ENCODE results near the gene MSH3. TPM values are rescaled to one million over a fixed set of nuclear protein-coding genes. Genes with fewer than 3 reads are reported as not detected.

MSH3 gene
- total RNA-seq, 1 donor: 15.8 TPM

DNA sequence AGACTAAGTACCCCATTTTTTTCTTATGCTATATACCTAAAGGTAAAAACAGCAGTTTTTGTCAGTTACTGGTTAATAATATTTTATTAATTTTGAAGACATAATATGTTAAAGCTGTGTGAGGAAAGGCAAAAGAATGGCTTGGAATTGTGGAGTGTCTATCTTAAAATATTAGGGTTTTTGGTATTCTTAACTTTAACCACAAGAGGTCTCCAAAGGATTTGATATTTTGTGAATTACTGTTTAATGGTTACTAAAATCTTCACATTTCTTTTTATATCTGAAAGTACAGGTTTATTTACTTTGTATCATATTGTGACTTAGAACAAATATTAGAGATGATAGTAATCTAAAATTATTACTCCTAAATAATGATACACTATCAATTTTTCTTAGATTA is 32.3 kb downstream of the MSH3 start:
- H3K9me3 ChIP-seq (ENCODE audit: low read depth, low read length): no peaks in the 10 kb centered on the region
- no peaks in the 10 kb centered on the region for H3K4me1 ChIP-seq (ENCODE audit: insufficient read depth, low read length)
- H3K27me3 ChIP-seq (ENCODE audit: insufficient read depth, low read length): no peaks in the 10 kb centered on the region
- H3K4me3 ChIP-seq (ENCODE audit: low read length): no peak overlapping the region

- Histone ChIP-seq H3K9me3 (ENCODE audit: low read depth, low read length) (no peaks in the 10 kb centered on the region), H3K4me3 (ENCODE audit: low read length) (no peak overlapping the region), H3K27me3 (ENCODE audit: insufficient read depth, low read length) (no peaks in the 10 kb centered on the region), H3K4me1 (ENCODE audit: insufficient read depth, low read length) (no peaks in the 10 kb centered on the region)
Measured at GRCh38 chr5:80688648-80689420, 34.4 kb downstream of the MSH3 start.

GRCh38 chr5:80689627-80690026 is 35.2 kb downstream of the MSH3 start:
- Histone ChIP-seq H3K4me1 (ENCODE audit: insufficient read depth, low read length) (no peaks in the 10 kb centered on the region), H3K27me3 (ENCODE audit: insufficient read depth, low read length) (no peaks in the 10 kb centered on the region), H3K4me3 (ENCODE audit: low read length) (no peak overlapping the region), H3K9me3 (ENCODE audit: low read depth, low read length) (no peaks in the 10 kb centered on the region)

DNA sequence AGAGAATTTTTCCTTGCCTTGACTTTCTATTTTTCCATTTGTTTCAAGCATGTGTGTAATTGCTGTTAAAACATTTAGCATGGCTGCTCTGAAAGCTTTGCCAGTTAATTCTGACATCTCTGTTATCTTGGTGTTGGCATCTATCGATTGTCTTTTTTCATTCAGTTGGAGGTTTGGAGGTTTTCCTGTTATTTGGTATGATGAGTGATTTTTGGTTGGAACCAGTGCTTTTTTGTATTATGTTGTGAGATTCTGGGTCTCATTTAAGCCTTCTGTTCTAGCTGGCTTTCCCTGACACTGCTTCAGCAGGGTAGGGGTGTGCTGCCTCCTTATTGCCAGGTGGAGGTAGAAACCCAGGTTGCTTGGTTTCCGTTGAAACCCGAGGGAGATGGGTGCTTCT is 41.2 kb downstream of the MSH3 start:
- Histone ChIP-seq H3K9me3 (ENCODE audit: low read depth, low read length) (no peaks in the 10 kb centered on the region), H3K4me1 (ENCODE audit: insufficient read depth, low read length) (no peaks in the 10 kb centered on the region), H3K27me3 (ENCODE audit: insufficient read depth, low read length) (no peaks in the 10 kb centered on the region), H3K4me3 (ENCODE audit: low read length) (no peak overlapping the region)

DNA sequence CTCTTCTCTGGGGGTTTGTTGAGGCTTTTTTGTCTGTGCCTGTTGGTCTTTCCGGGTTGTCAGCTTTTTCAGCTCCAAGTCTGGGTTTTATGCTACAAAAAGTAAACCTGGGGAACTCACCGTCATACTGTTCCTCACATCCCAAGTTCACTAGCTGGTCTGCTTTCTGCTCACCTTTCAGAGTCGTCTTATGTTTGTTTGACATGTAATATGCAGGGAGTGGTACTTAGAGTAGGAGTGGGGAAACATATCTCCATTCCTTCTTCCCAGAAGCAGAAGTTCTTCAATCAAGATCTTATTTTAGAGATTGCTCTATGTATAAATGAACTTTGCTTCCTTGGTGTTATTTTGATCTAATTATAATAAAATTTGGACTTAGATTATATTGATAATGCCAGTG is 42.0 kb downstream of the MSH3 start:
- no peaks in the 10 kb centered on the region for H3K4me1 ChIP-seq (ENCODE audit: insufficient read depth, low read length)
- H3K27me3 ChIP-seq (ENCODE audit: insufficient read depth, low read length): no peaks in the 10 kb centered on the region
- H3K9me3 ChIP-seq (ENCODE audit: low read depth, low read length): no peaks in the 10 kb centered on the region
- no peak overlapping the region for H3K4me3 ChIP-seq (ENCODE audit: low read length)

DNA sequence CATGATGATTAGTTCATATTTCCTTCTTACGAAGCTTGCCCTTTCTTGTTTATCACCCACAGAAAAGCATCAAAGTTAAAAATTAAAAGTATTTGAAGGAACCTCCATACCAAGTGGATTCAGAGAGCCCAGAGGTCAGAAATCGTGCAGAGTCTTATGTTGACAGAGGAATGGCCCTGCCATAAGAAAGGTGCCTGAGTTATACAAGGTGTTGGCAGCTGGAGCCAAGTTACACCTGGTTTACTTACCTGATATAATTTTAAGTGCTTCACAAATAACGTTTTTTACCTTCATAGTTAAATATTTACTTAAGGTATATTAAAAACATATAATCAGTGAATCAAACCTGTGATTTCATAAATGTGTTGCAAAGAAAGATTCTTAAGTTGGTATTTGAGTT is 42.6 kb downstream of the MSH3 start:
- Histone ChIP-seq H3K9me3 (ENCODE audit: low read depth, low read length) (no peaks in the 10 kb centered on the region), H3K4me3 (ENCODE audit: low read length) (no peak overlapping the region), H3K4me1 (ENCODE audit: insufficient read depth, low read length) (no peaks in the 10 kb centered on the region), H3K27me3 (ENCODE audit: insufficient read depth, low read length) (no peaks in the 10 kb centered on the region)

DNA sequence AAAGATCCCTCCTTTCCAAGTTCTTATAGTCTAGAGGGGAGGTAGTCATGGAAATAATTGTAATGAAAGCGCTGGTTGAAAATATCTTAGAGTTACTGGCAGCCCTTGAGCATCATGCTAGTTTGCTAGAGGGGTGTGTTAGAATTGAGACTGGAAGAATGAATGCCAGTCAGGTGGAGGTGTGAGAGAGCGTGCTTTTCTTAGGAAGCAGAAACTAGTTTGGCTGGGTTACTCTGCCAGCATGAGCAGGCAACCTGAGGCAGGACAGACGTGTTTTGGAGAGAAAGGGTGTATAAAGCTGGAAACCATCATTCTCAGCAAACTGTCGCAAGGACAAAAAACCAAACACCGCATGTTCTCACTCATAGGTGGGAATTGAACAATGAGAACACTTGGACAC is 43.9 kb downstream of the MSH3 start:
- H3K27me3 ChIP-seq (ENCODE audit: insufficient read depth, low read length): no peaks in the 10 kb centered on the region
- H3K4me3 ChIP-seq (ENCODE audit: low read length): no peak overlapping the region
- H3K4me1 ChIP-seq (ENCODE audit: insufficient read depth, low read length): peaks cover 2% of the 10 kb centered on the region
- no peaks in the 10 kb centered on the region for H3K9me3 ChIP-seq (ENCODE audit: low read depth, low read length)

- Histone ChIP-seq H3K27me3 (ENCODE audit: insufficient read depth, low read length) (no peaks in the 10 kb centered on the region), H3K4me1 (ENCODE audit: insufficient read depth, low read length) (peaks cover 9% of the 10 kb centered on the region), H3K4me3 (ENCODE audit: low read length) (no peak overlapping the region), H3K9me3 (ENCODE audit: low read depth, low read length) (no peaks in the 10 kb centered on the region)
Measured at GRCh38 chr5:80701597-80701996, 47.1 kb downstream of the MSH3 start.

- H3K9me3 ChIP-seq (ENCODE audit: low read depth, low read length): no peaks in the 10 kb centered on the region
- no peak overlapping the region for H3K4me3 ChIP-seq (ENCODE audit: low read length)
- H3K4me1 ChIP-seq (ENCODE audit: insufficient read depth, low read length): peaks cover 9% of the 10 kb centered on the region
- no peaks in the 10 kb centered on the region for H3K27me3 ChIP-seq (ENCODE audit: insufficient read depth, low read length)
Measured at GRCh38 chr5:80703291-80703690, 48.8 kb downstream of the MSH3 start.

GRCh38 chr5:80703747-80704146 is 49.3 kb downstream of the MSH3 start:
- no peaks in the 10 kb centered on the region for H3K9me3 ChIP-seq (ENCODE audit: low read depth, low read length)
- no peak overlapping the region for H3K4me3 ChIP-seq (ENCODE audit: low read length)
- no peaks in the 10 kb centered on the region for H3K27me3 ChIP-seq (ENCODE audit: insufficient read depth, low read length)
- H3K4me1 ChIP-seq (ENCODE audit: insufficient read depth, low read length): peaks cover 9% of the 10 kb centered on the region

DNA sequence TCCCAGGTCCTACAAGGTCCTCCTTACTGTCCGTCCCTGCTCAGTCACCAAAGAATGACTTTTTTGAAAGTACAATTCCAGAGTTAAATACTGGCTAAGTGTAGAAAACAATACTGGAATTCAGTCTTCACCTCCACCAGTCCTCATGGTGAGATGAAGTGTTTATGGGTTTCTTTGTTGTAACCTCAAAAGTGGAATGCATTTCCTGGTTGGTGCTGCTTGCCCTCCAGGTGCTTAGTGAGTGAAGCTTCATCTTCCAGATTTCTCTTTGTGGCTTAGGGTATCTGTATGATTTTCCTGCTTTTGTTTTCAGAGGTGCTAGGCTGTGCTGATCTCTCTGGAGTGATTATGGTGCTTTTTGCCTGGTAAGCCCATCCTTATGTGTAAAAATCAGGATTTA is 49.8 kb downstream of the MSH3 start:
- H3K27me3 ChIP-seq (ENCODE audit: insufficient read depth, low read length): no peaks in the 10 kb centered on the region
- no peak overlapping the region for H3K4me3 ChIP-seq (ENCODE audit: low read length)
- H3K9me3 ChIP-seq (ENCODE audit: low read depth, low read length): no peaks in the 10 kb centered on the region
- peaks cover 9% of the 10 kb centered on the region for H3K4me1 ChIP-seq (ENCODE audit: insufficient read depth, low read length)

DNA sequence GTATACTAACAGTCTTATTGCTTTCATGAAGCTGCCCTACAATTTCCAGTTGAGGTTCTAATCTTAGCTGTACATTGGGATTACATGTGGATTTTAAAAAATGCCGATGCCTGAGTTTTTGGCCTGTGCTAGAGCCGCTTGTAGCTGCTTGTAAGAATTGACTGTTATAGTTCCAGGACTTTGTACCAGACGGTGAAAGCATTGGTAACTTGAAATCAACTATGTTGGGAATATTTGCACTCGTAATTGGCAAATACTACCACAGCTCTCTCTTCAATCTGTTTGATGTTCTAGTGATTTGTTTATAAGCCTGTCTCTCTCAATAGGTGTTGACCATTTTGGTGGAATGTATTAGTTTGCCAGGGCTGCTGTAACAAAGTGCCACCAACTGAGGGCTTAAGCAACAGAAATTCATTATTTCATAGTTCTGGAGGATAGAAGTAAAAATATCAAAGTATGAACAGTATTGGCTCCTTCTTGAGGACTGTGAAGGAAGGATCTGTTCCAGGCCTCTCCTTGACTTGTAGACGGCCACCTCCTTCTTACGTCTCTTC is 50.8 kb downstream of the MSH3 start:
- Histone ChIP-seq H3K27me3 (ENCODE audit: insufficient read depth, low read length) (no peaks in the 10 kb centered on the region), H3K4me3 (ENCODE audit: low read length) (no peak overlapping the region), H3K4me1 (ENCODE audit: insufficient read depth, low read length) (peaks cover 9% of the 10 kb centered on the region), H3K9me3 (ENCODE audit: low read depth, low read length) (no peaks in the 10 kb centered on the region)

GRCh38 chr5:80705801-80706200 is 51.3 kb downstream of the MSH3 start:
- Histone ChIP-seq H3K4me3 (ENCODE audit: low read length) (no peak overlapping the region), H3K27me3 (ENCODE audit: insufficient read depth, low read length) (no peaks in the 10 kb centered on the region), H3K9me3 (ENCODE audit: low read depth, low read length) (no peaks in the 10 kb centered on the region), H3K4me1 (ENCODE audit: insufficient read depth, low read length) (peaks cover 9% of the 10 kb centered on the region)

DNA sequence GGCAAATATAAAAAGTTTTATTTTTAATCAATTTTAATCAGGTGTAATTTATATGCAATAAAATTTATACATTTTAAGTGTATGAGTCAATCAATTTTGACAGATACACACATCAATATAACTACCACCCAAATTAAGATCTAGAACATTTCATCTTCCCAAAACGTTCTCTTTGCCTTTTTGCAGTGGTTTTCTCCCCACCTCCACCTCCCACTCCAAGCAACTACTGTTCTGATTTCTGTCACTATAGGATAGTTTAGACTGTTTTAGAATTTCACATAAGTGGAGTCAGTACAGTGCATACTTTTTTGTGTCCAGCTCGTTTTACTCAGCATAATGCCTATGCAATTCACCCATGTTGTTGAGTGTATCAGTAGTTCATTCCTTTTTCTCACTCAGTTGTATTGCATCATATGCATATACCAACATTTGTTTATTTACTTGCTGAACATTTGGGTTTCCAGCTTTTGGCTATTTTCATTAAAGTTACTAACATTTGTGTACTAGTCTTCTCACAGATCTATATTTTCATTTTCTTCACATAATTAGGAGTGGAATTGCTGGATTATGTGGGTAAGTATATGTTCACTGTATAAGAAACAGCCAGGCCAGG is 52.5 kb downstream of the MSH3 start:
- no peaks in the 10 kb centered on the region for H3K27me3 ChIP-seq (ENCODE audit: insufficient read depth, low read length)

DNA sequence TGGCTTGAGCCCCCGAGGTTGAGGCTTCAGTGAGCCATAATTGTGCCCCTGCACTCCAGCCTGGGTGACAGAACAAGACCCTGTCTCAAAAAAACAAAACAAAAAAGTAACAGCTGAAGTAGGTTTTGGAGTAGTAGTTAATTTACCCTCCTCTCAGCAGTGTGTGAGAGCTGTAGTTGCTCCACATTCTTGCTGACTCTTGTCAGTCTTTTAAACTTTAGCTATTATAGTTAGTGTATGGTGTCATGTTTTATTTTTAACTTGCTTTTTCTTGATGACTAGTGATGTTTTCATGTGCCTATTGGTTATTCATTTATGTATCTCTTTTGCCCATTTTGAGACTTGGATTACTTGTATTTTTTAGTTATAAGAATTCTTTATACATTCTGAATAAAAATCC is 53.2 kb downstream of the MSH3 start:
- peaks cover 9% of the 10 kb centered on the region for H3K4me1 ChIP-seq (ENCODE audit: insufficient read depth, low read length)
- no peak overlapping the region for H3K4me3 ChIP-seq (ENCODE audit: low read length)
- no peaks in the 10 kb centered on the region for H3K9me3 ChIP-seq (ENCODE audit: low read depth, low read length)
- no peaks in the 10 kb centered on the region for H3K27me3 ChIP-seq (ENCODE audit: insufficient read depth, low read length)

More for the DNA sequence above, 52.5 kb downstream of the MSH3 start:
- peaks cover 9% of the 10 kb centered on the region for H3K4me1 ChIP-seq (ENCODE audit: insufficient read depth, low read length)
- H3K9me3 ChIP-seq (ENCODE audit: low read depth, low read length): no peaks in the 10 kb centered on the region
- H3K4me3 ChIP-seq (ENCODE audit: low read length): no peak overlapping the region

GRCh38 chr5:80711216-80711615 is 56.8 kb downstream of the MSH3 start:
- no peaks in the 10 kb centered on the region for H3K27me3 ChIP-seq (ENCODE audit: insufficient read depth, low read length)
- no peaks in the 10 kb centered on the region for H3K9me3 ChIP-seq (ENCODE audit: low read depth, low read length)
- no peak overlapping the region for H3K4me3 ChIP-seq (ENCODE audit: low read length)
- peaks cover 3% of the 10 kb centered on the region for H3K4me1 ChIP-seq (ENCODE audit: insufficient read depth, low read length)

All from mononuclear cell (primary cell).